Measurements from ENCODE around the gene FAM120C.

The FAM120C gene

DNA sequence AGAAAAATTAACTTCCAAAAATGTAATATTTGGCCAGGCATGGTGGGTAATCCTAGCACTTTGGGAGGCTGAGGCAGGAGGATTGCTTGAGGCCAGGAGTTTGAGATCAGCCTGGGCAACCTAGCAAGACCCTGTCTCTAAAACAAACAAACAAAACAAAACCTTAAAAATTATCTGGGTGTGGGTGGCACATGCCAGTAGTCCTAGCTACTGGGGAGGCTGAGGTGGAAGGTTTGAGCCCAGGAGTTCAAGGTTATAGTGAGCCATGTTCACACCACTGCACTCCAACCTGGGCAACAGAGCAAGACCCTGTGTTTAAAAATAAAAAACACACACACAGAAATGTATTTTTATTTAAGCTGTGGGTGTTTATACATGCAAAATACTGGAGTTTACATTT is 12.0 kb downstream of the FAM120C start:
- DNase-seq (ENCODE audit: low read depth), result no peak

DNA sequence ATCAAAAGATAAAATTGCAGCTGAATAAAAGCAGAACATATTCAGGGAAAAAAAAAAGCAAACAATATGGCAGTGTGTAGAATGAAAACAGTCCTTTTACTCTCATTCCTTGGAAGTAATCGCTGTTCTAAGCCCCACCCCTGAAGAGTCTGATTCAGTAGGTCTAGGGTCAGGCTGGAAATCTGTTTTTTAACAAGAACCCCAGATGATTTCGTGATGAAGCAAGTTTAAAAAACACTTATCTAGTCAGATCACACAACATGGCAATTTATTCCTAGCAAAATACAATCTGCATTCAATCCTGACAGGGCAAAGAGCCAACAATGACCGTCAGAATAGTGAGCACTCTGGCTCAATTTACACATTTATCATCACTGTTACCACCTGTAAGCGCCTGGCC is 16.1 kb downstream of the FAM120C start:
- DNase-seq (ENCODE audit: low read depth), result no peak

DNA sequence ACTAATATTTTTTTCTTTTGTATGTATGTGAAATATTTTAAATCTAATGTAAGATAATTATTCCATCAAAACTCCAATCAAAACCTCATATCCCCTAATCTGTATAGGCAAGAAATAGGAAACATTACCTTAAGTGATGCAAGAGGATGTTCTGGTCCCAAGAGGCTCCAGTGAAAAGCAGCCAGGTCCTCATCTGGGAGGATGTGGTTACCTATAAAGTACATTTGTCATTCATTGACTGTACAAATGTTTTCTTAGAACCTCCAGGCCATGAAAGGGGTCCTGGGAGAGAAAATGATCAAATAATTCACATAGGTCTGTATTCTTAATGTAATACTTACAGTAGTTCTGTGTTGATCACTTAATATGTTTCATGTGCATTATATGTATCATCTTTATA is 25.5 kb downstream of the FAM120C start:
- DNase-seq (ENCODE audit: low read depth), result no peak

DNA sequence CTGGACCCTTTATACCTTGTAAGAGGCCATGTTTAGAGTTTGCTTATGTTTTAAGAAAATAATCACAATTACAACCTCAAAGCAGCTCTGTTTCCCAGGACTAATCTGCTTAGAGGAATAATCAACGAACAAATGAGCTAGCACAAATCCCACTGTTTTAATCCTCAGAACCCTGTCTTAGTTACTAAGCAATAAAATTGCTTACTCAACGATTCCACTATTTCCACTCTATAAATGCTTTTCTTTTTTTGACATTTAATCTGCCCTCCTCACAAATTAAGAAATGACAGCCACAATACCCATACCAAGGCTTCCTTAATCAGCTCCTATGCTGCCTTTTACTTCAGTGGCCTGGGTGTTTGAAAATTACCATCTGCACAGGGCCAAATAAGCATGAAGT is 48.8 kb downstream of the FAM120C start:
- DNase-seq (ENCODE audit: low read depth), result no peak

DNA sequence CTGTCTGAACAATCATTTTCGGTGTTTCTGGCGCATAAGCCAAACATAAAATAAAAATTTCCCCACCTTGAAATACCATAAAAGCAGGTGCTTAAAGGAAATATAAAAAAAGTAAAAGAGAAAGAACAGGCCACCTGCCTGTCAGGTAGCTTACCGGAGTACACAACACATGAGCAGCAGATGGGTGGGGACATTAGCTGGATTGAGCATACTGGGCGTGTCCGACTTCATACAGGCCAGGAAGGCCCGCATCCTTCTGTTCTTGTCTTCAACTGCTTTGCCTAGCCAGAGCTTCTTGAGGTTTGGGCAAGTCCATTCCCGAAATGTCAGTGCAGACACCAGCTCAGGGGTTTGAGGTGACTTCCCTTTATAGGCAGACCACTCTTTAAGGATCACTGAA is 66.7 kb downstream of the FAM120C start:
- DNase-seq (ENCODE audit: low read depth), result no peak

DNA sequence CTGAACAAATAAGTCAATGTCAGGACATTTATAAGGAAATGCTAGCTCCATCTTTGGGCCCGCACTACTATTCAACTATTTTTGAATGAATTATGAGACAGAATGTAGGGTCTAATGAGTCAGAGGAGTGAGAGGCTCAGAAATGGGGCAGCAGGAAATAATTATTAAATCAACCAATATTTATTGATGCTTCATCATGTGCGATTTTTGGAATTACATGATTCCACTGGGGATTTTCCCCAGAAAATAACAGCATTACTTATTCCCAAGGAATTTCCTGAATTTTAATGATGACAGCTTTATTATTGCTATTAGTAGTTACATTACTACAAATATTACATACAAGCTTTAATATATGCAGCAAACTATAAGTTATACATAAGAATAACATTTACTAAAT is 89.5 kb downstream of the FAM120C start:
- no peak for DNase-seq (ENCODE audit: low read depth)

DNA sequence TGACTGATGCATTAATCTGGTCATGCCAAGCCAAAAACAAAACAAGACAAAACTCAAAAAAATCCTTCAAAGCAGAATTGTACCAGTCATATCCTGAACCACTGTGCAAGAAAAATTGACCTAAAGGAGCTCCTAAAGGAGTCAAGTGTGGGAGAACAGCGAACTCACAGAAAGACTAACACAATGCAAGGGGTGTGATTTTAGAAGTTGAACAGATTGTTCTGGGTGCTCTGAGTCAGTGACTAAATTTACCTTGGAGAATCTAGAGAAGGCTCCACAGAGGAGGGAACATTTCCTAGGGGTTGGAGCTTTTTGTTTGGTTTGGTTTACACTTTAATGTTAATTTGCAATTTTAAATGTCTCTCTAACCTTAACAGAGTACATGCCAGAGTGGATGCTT is 89.9 kb downstream of the FAM120C start:
- DNase-seq (ENCODE audit: low read depth), result no peak

DNA sequence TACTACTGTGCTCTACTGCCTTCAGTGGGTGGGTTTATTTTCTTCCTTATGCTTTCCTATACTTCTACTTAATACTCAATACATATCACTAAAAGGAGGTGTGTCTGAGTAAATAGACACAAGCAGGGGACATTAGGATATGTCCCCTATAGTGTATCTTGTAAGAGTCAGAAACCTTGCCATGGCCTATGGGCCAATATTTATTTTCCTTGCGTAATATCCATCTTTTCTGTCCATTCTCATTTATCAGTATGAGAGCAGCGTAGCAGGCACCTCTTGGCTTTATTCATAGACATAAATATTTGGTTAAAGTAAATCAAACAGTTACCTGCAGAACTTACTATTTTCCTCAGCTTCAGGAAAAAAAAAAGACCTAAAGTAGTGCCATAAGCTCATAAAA is 92.2 kb downstream of the FAM120C start:
- no peak for DNase-seq (ENCODE audit: low read depth)

DNA sequence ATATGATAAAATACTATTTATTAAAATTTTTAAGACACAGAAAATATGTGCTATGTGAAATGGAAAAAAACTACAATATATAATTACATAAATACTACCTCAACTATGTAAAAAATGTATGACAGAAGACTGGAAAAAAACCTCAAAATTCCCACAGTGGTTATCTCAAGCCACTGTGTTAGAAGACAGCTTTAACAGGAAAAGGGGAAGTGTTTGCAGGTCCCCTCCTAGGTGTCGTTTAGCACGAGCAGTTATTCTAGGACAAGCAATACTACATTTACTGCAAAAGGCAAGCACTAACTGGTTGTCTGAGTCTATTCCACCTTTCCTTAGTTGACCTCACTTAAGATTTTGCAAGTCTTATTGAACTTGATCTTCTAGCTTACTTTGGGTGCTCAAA is 93.9 kb downstream of the FAM120C start:
- DNase-seq (ENCODE audit: low read depth), result no peak

DNA sequence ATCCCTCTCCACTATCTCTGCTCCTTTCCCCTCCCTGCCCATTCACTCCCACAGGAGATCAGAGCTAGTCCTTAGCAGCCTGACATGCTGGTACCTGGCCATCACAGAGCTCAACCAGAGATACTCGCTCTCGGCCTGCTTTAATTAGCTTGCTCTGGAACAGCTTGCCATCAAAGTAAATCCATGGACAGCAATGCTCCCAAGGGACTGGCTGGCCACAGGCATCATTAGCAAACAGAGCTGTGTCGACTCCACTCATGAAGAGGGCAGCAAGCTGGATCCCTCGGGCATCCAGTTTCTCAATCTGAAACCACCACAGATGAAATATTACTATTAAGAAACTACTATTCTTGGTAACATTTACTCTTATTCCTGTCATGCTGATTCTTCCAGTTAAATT is 95.4 kb downstream of the FAM120C start:
- no peak for DNase-seq (ENCODE audit: low read depth)

DNA sequence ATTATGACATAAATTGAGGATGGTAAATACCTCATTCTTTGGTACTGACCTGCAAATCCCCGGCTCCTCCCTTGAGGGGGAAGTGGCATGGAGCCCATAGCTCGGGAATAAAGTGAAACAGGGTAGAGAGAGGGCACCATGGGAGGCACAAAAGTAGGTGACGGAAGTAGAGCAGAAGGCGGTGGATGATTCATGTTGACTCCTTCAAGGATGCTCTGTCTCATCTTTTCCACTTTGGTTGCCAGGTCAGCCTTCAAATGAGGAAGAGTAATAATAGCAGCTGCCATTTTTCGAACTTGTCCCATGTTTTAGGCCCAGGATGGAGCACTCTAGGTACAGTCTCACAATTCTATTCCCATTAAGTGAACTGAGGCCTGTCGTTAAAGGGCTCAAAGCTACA is 97.4 kb downstream of the FAM120C start:
- DNase-seq (ENCODE audit: low read depth), result no peak

DNA sequence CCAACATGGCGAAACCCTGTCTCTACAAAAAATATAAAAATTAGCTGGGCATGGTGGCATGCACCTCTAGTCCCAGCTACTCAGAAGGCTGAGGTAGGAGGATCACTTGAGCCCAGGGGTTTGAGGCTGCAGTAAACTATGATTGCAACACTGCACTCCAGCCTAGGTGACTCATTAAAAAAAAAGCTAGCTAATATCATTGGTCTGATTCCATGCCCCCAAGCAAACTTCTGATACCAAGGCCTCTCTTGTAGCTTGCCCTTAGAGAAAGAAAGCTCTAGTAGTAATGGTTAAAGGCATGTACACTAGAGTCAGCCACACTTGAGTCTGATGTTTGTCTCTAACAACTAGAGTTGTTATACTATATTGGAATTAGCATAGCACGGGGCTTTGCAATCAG is 106.2 kb downstream of the FAM120C start:
- no peak for DNase-seq (ENCODE audit: low read depth)

DNA sequence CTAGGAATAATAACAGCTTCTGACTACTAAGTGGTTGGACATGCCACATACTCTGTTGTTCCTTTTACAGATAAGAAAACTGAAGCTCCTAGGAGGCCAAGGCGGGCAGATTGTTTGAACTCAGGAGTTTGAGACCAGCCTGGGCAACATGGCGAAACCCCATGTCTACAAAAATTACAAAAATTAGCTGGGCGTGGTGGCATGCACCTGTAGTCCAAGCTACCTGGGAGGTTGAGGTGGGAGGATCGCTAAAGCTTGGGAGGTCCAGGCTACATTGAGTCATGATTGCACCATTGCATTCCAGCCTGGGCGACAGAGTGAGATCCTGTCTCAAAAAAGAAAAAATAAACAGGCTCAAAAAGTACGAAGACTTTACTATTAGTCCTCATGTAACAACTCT is 108.2 kb downstream of the FAM120C start:
- DNase-seq (ENCODE audit: low read depth), result no peak

DNA sequence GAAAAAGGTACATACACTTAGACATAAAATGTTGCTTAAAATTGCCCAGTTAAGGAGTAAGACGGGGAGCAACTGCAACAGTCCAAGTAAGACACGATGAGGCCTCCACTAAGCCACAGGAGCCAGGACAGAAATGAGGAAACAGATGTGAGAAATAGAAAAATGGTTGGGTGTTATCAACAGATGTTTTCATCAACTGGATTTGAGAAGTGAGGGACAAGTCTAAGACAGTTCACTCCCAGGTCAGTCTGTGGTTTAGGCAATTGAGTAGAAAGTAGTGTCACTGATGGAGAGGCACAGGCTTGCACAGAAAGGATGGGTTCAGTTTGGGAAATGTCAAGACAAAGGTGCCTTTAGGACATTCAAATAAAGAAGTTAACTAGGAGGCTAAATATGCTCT is 115.3 kb downstream of the FAM120C start:
- no peak for DNase-seq (ENCODE audit: low read depth)

DNA sequence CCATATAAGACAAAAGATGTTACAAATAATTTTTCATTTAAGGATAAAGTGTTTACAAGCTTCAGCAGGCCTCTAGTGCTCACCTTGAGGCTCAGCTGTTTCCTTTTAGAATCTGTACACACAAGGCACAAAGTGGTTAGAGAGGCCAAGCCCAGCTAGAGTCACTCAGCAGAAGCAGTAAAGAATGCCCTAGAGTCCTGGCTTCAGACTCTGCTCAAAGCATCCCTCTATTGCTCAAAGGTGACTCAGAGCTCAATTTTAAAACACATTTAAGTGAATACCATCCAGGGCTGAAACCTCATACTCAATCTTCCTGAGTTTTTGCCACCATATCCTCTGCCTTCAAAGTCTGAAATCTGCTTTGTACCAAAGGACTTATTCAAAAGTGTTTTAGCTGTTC is 116.2 kb downstream of the FAM120C start:
- no peak for DNase-seq (ENCODE audit: low read depth)

DNA sequence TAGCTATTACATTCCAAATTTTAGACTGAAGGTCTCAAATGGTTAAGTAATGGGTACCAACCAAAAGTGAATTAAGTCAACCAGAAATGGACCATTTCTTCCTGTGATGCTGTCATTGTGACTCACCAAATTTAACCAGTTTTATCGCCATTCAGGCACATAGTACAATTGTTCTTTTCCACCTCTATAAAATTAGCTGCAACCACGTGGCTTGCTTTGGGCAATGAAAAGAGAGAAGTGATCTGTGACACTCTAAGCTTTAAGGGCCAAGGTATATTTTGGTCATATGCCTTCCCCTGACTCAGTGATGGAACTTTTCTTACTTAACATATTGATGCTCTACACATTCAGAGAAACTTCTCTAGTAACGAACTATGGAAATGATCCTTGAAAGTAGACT is 118.5 kb downstream of the FAM120C start:
- no peak for DNase-seq (ENCODE audit: low read depth)

DNA sequence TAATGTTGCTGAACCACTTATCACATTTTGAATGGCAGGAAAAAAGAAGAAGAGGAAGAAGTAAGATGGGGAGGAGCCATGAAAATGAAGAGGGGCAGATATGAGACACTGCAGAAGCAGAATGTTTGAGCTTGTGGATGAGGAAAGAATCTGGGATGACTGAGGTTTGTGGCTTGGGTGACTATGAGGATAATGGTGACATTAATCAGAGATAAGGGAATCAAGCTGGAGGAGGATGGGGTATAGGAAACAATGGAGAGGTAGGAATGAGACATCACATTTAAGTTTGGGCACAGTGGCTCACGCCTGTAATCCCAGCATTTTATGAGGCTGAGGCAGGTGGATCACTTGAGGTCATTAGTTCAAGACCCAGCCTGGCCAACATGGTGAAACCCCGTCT is 119.7 kb downstream of the FAM120C start:
- no peak for DNase-seq (ENCODE audit: low read depth)

DNA sequence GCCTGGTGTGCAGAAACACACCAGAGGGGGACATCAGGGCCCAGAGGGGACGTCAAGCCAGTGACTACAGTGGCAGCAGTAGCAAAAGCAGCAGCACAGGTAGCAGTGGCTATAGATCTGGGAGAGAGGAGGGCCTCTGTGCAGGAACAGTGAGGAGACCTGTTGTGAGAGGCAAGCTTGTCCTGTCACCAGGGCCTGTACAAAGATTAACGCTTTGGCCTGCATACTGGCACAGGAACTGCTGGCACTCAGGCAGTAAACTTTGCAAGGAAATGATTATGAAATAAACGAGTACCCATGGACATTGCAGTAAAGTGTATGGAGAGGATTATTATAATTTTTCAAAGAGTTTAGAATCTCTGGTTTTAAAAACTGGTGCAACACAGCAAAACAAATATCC is 133.3 kb downstream of the FAM120C start:
- no peak for DNase-seq (ENCODE audit: low read depth)

DNA sequence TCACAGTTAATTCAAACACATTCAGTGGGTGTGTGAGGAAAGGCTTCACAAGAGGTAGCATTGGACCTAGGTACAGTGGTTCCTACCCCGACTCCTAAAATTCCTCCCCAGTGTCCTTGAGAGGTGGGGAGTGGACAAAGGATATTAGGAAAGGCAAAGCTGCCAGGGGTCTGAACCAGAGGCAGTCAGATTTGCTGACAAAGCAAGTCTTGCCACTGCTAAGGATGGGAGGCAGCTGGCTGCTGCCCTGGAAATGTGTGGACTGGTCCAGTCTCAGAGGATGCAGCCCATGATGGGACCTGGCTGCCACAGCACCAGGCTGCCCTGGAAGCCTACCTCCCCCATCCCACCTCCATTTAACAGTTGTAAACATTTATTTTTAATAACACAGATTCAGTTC is 134.6 kb downstream of the FAM120C start:
- no peak for DNase-seq (ENCODE audit: low read depth)

DNA sequence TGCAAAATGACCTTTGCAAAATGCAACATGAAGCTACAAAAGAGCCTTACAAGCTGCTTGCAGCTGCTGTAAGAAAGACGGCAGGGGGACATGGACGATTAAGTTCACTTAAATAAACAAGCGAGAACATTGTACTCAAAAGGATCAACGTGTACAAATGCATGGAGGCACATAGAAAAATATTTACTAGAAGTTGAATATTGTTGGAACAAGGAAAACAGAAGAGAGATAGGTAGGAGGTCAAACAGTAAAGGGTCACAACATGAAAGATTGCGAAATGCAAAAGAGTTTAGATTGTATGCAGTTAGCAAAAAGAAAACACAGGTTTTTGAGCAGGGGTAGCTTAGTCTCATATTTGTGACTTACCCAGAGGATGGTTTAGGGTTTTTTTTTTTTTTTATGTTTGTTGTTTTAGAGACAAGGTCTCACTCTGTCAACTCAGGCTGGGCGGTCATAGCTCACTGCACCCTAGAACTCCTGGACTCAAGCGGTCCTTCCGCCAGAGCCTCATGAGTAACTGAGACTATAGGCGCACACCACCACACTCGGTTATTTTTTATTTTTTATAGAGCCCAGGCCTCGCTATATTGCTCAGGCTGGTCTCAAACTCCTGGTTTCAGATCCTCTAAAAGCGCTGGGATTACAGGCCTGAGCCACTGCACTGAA is 137.4 kb downstream of the FAM120C start:
- DNase-seq (ENCODE audit: low read depth), result no peak

DNA sequence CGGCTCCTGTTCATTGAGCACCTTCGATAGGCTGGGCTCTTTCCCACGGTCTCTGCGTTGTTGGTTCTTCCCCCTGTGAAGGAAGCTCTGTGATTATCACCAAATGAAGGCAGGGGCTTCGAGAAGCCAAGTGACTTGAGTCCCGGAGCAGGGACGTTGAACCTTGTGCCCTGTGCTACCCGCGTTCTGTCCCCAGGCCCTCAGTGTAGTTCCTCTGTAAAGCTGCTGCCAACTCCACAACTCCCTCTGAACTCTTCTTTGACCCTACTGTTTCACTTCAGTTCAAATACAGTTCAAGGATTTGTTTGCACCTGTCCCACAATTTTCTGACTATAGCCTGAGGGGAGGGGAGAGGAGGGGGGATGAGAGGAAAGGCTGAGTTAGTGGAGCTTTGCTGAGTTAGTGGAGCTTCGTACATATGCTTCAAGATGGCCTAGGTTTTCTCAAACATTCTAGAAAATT is 138.1 kb downstream of the FAM120C start:
- no peak for DNase-seq (ENCODE audit: low read depth)

DNA sequence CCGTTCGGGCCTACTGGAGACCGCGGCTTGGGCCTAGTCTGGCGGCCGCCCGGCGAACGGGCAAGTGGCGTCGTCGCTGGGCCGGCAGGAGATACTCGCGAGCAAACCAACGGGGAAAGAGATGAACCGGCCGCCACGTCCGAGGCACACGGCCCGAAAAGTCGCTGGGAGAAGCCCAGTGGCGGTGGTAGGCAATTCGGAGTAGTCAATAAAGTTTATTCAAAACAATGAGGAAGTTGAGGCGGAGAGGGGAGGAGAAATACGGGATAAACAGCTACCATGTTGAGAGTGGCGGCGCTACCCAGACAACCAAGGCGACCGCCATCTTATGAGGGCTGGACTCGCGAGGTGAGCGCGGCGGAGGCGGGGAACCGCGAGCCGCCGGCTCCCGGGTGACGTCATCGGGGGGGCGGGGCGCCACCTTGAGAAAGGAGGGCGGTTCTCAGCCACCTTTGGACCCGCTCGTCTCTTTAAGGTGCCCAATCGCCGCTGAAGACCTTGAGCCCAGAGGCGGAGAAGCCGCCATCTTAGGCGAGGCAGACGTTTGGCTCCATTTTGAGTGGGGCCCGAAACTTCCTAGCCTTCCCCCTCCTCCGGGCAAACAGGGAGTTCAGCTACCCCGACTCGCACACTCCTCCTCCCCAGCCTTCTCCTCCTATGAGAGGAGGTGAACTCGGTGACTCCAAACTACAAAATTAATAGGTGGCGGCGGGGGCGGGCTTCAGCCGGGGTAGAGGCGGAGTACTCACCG is 138.8 kb downstream of the FAM120C start, which contains the start of gene PHF8:
Gene PHF8 (minus strand): TSS at position 348 of the 751 bp plus-strand sequence. CDS start 1,745 bp downstream, outside the sequence.
- peak; percentile 77 for DNase-seq (ENCODE audit: low read depth)

DNA sequence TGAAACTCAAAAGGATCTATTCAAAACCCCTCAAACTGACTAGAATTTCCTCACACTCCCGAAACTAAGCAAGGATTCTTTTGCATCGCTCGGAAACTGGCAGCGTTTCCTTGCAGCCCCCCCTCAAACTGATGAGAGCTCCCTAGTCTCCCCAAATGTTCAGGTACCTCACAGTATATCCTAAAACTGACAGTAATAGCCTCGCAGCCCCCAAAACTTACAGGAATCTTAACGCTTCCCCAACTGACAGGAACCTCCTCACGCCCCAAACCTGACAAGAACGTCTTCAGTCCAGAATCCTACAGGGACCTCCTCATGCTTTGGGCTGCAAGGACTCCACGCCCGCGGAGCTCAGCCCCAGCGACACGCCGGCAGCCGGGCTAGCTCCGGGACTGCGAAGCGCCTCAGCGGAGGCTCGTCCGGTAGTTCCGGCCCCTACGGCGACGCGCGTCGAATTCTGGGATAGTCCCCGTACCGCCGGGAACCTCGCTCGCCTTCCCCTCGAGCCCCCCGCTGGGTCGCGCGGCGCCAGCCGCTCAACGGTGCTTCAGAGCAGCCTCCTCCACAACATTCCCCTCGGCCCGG is 139.4 kb downstream of the FAM120C start:
- DNase-seq (ENCODE audit: low read depth), result no peak
